Activated naive CD4-positive, alpha-beta T cell treated with Interleukin-2 at 50 U/mL for 16 hours (primary cell): ENCODE measurements around the gene MED10.

Source experiments
- DNase-seq: peaks from one replicate; pipeline ENCODE4 v3.0.0-alpha.2; 2020

The MED10 gene

GRCh38 chr5:6348476-6349000 lies 29.8 kb downstream of the MED10 start:
- DNase-seq: no peak

- no peak for DNase-seq
Measured at GRCh38 chr5:6347673-6348072, 30.7 kb downstream of the MED10 start.

DNA sequence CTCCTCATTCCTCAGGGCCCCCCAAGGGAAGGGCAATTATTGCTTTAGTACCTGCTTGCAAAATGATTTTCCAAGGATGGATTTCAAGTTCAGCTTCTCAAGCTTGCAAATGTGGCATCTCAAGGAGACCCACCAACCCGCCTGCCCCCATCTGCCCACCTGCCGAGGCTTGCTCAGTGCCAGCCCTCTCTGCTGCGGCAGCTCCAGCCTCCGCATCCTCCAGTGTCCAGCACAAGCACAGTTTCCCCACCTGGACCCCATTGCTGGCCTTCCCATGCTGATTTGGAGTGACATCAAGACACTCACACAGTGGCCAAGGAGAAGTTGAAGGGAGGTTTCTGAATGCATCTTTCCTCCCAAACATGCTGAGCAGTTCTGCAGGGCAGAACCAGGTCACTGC lies 31.2 kb downstream of the MED10 start:
- DNase-seq: no peak

DNA sequence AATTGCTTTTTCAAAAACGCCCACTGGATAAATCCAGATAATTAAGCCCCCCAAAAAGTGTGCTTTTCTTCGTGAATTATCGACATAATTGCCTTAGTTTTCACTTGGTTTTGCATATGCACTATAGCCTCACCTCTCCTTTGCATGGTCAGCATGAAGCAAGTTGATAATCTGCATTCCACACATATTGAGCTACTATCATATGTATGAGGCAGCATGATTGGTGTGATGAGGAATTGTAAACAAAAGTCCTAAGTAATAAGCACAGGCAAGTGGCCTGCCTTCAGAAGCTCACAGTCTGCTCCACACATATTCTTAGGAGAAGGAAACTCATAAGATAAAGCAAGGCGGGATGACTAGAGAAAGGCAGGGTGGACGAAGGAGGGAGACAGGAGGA lies 33.8 kb downstream of the MED10 start:
- no peak for DNase-seq

DNA sequence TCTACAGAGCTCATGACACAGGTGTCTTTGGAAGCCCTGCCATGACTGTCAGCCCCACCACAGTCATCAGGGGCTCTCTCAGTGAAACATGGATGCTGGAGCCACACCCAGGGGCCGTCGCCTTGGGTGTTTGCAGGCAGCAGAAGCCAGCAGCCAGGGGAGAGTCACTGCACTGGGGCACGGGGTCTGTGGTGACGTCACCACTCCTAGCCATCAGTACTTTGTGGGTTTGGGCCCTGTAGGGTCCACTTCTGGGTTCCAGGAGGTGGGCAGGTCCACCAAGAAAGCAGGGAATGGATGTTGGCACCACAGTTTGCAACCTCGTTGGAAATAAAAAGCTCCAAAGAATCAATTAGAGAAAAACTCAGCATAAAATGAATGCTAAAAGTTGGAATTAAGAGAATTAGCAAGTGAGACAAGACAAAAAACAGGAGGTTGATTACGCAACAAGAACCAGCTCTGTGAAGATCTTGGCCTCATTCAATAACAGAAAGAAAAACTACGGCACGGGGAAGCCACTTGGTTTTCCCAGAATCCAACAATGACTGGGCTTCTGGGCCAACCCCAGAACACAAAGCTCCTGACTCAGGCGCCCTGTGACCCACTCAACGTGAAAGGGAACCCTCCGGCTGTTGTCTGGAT lies 34.3 kb downstream of the MED10 start:
- DNase-seq: no peak

DNA sequence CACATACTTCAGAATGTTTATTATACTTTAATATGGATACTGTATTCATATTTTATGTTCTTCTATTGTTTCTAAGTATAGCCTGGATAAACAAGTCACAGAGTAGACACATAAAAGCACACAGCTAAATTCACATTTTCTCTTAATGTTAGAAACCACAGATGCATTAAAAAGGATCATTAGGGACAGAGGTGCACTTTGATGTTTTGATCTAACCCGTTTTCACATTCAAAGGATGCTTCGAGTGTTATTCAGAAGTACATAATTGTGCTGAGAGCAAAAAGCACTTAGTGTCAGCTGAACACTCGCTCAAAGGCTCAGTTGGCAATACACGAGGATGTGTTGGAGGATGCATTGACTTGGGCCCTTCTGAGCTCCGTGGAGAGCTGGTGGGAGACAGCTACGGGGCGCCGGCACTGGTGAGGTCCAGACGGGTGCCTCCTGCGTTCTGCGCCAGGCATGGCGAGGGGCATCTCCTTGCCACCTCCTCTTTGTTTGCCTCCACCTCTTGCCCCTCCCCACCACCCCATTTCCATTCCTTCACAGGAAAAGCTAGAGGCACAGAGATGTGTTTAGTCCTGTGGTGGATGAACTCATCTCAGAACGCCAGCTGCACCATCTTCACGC lies 35.5 kb downstream of the MED10 start:
- DNase-seq: no peak

DNA sequence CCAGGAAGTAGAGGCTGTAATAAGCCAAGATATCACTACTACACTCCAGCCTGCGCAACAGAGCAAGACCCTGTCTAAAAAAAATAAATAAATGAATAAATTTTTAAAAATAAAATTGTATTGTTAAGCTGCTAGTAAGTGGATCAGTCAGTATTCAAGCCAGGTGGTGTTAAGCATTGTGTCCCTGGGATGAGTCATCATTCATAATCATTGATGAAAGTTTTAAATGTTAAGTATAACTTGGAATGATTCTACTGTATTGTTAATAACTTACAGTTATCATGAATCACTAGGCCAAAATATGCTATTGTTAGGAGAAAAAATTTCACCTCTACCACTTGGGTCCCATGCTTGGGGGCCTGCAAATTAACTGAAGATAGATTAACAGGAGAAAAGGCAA lies 38.2 kb downstream of the MED10 start:
- DNase-seq: no peak

DNA sequence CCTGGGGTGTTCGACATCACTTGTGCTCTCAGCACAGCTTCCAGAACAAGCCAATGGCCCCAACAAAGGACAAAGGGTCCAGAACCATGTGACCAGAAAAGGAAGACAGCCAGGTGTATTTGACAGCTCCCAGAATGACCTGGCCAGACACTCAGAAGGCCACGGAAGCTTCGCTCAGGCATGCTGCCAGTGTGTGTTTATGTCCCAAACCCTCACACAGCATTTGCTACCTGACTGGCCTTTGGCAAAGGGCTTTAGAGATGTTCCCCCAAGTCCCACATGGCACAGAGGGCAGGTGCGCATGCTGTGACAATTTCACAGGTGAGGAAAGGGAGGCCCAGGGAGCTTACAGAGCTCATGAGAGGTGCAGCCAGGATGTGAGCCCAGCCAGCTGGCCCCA lies 39.5 kb downstream of the MED10 start:
- DNase-seq: no peak

DNA sequence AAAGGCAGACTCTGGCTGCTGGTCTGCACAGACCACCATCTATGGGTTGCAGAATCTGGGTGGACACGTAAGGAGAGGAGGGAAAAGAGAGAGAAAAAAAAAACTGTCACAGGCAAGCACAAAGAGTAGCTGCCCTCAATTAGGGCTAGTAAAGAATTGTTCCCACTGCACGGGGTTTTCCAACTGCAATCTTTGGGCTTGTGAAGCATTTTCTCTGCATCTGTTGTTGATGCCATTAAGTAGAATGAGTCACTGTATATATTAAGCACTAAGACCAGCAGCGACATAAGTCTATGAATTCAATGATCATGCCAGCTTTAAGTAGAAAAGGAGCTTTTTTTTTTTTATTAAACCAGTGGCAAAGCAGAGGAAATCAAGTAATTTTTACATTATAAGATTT lies 40.2 kb downstream of the MED10 start:
- DNase-seq: no peak

GRCh38 chr5:6333182-6333905 lies 45.0 kb downstream of the MED10 start:
- DNase-seq: no peak

DNA sequence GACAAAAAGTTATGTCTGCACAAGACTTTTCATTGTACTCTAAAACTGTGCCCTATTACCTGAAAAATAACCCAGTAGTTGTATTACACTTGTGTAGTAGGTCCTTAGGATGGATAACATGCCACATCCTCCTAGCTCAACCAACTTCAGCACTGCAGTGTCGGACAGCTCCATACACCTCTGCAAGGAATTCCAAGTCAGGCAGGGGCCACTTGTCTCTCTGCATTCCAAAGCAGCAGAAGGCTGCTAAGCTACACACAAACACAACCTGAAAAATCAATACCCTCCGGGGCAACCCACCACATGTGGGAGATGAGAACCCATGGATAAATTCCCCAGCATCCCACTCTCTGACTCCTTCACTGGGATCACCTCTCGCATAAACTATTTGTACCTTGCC lies 50.2 kb downstream of the MED10 start:
- DNase-seq: no peak

DNA sequence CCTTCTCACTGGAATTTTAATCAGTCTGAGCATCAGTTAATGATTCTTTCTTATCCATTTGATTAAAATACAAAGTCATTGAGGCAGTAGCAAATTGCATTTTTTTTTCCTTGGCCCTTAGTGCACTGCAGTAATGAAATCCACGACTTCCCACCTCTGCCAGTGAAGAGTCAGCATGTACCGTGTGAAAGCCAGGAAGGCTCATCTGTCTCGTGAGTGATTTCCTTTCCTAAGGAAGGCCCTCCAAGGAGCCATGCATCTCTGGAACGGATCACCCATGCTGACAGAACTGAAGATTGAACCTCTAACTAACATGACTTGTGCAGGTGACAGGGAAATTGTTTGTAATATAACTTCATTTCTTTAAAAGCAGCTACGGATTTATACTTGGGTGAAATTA lies 51.6 kb downstream of the MED10 start:
- DNase-seq: no peak

DNA sequence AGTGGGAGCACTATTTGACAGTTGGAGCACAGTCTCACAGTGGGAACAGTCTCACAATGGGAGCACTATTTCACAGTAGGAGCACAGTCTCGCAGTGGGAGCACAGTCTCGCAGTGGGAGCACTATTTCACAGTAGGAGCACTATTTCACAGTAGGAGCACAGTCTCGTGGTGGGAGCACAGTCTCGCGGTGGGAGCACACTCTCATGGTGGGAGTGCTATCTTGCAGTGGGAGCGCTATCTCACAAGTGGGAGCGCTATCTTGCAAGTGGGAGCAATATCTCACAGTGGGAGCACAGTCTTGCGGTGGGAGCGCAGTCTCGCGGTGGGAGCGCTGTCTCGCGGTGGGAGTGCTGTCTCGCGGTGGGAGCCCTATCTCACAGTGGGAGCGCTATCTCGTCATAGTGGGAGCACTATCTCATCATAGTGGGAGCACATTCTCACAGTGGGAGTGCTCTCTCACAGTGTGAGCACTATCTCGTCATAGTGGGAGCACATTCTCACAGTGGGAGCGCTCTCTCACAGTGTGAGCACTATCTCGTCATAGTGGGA lies 56.1 kb downstream of the MED10 start:
- no peak for DNase-seq
